Measurements from ENCODE around the gene CAPN14.

- TF ChIP-seq CTCF (conservative IDR thresholded peaks at IDR 0.05; ENCODE audit: low read depth, low read length): peak; percentile 53
- TF ChIP-seq EZH2 (IDR thresholded peaks at IDR 0.05; ENCODE audit: low read length, unreplicated experiment): no peak
- TF ChIP-seq EZH2phosphoT487 (IDR thresholded peaks at IDR 0.05; ENCODE audit: borderline replicate concordance, low read length): no peak
Observed at GRCh38 chr2:31151501-31151900, 65.8 kb downstream of the CAPN14 start.

Measured in PC-3 (cell line).